GM19438 (cell line): ENCODE results near the gene TAS1R1.
"Not testable (repeated sequence)": the region's sequence is repeated elsewhere in the genome, so short reads cannot be mapped to it uniquely, and the experiment has no call there.

Experiments
- ATAC-seq: cut with Tn5 transposase; IDR thresholded peaks from one replicate; pipeline ENCODE4 v1.9.1; 2021; ENCODE audit warnings: low read depth; ENCODE audit not compliant: unreplicated experiment

Gene TAS1R1

GRCh38 chr1:6519935-6520671 is 35.0 kb upstream of the TAS1R1 start:
- no peak for ATAC-seq

GRCh38 chr1:6521536-6521935 is 33.6 kb upstream of the TAS1R1 start:
- ATAC-seq = no peak

- no peak for ATAC-seq
These were observed 31.5 kb upstream of the TAS1R1 start for GRCh38 chr1:6523566-6523965.

- no peak for ATAC-seq
These were observed 28.8 kb upstream of the TAS1R1 start for GRCh38 chr1:6526316-6526715.

GRCh38 chr1:6528492-6528891 is 26.6 kb upstream of the TAS1R1 start:
- ATAC-seq = no peak

GRCh38 chr1:6530504-6531160 is 24.5 kb upstream of the TAS1R1 start:
- ATAC-seq = no peak

- ATAC-seq = no peak
These were observed 23.1 kb upstream of the TAS1R1 start for GRCh38 chr1:6531996-6532395.

- no peak for ATAC-seq
These were observed 20.8 kb upstream of the TAS1R1 start for GRCh38 chr1:6534248-6534822.

- no peak for ATAC-seq
These were observed 19.9 kb upstream of the TAS1R1 start for GRCh38 chr1:6535214-6535613.

- ATAC-seq = no peak
These were observed 18.8 kb upstream of the TAS1R1 start for GRCh38 chr1:6536291-6536690.

GRCh38 chr1:6538956-6539355 is 16.2 kb upstream of the TAS1R1 start:
- ATAC-seq = no peak

- ATAC-seq = no peak
These were observed 10.3 kb upstream of the TAS1R1 start for GRCh38 chr1:6544831-6545230.

GRCh38 chr1:6545276-6546112 is 9.6 kb upstream of the TAS1R1 start:
- no peak for ATAC-seq

GRCh38 chr1:6546326-6546725 is 8.8 kb upstream of the TAS1R1 start:
- ATAC-seq = no peak

- ATAC-seq = no peak
These were observed 7.8 kb upstream of the TAS1R1 start for GRCh38 chr1:6547301-6547700.

GRCh38 chr1:6554031-6554906 is 838 bp upstream of the TAS1R1 start, which contains the start of gene NOL9:
NOL9 (minus strand) TSS chr1:6554513; CDS start chr1:6554502, 11 bp downstream.
- ATAC-seq = peak; percentile 92

- no peak for ATAC-seq
These were observed 2.5 kb downstream of the TAS1R1 start for GRCh38 chr1:6557597-6557996.

GRCh38 chr1:6559161-6559560 is 4.1 kb downstream of the TAS1R1 start:
- not testable (repeated sequence) for ATAC-seq

- no peak for ATAC-seq
These were observed 5.2 kb downstream of the TAS1R1 start for GRCh38 chr1:6560267-6560666.

GRCh38 chr1:6569033-6569432 is 13.9 kb downstream of the TAS1R1 start:
- ATAC-seq = no peak
